RPMI7951 (cell line): Measurements from ENCODE around the gene DENND4C. TPM values are rescaled to one million over a fixed set of nuclear protein-coding genes. Genes with fewer than 3 reads are reported as not detected.
A peak's percentile ranks its signal among the peaks of the same experiment; 100 is the strongest.
"Not testable (repeated sequence)": the region's sequence is repeated elsewhere in the genome, so short reads cannot be mapped to it uniquely, and the experiment has no call there.

Experiments used
- DNase-seq: peaks from one replicate; pipeline ENCODE4 v3.0.0-alpha.2; 2012; ENCODE audit warnings: low read depth
- total RNA-seq: library from RNA; depleted of rRNA; stranded (reverse); fragments of >200 nt; shearing (Covaris generic); gene quantifications from 2 replicates; pipeline ENCODE4 v1.2.3, GENCODE V29; 2014; rRNA removed

The DENND4C gene
- total RNA-seq = 33.5 and 65.4 TPM in 2 replicates

GRCh38 chr9:19230355-19231125 lies at the start of gene DENND4C:
Gene DENND4C, plus strand, starts transcription at chr9:19230693. Its CDS starts 45,482 bp downstream, at chr9:19276175.
- DNase-seq = peak; percentile 80

GRCh38 chr9:19180991-19181390 lies 49.5 kb upstream of the DENND4C start:
- DNase-seq = no peak

- no peak for DNase-seq
Measured at GRCh38 chr9:19181561-19181960, 48.9 kb upstream of the DENND4C start.

- peak; percentile 89 for DNase-seq
Measured at GRCh38 chr9:19184144-19184917, 46.2 kb upstream of the DENND4C start.

GRCh38 chr9:19185191-19185590 lies 45.3 kb upstream of the DENND4C start:
- no peak for DNase-seq

GRCh38 chr9:19186232-19186631 lies 44.3 kb upstream of the DENND4C start:
- no peak for DNase-seq

GRCh38 chr9:19188771-19189170 lies 41.7 kb upstream of the DENND4C start:
- no peak for DNase-seq

- no peak for DNase-seq
Measured at GRCh38 chr9:19192202-19193028, 38.1 kb upstream of the DENND4C start.

- DNase-seq = no peak
Measured at GRCh38 chr9:19193029-19193324, 37.5 kb upstream of the DENND4C start.

GRCh38 chr9:19193358-19193973 lies 37.0 kb upstream of the DENND4C start:
- DNase-seq = not testable (repeated sequence)

GRCh38 chr9:19198406-19198805 lies 32.1 kb upstream of the DENND4C start:
- DNase-seq = no peak

- no peak for DNase-seq
Measured at GRCh38 chr9:19199012-19199411, 31.5 kb upstream of the DENND4C start.

- no peak for DNase-seq
Measured at GRCh38 chr9:19200229-19200628, 30.3 kb upstream of the DENND4C start.

GRCh38 chr9:19201899-19202891 lies 28.3 kb upstream of the DENND4C start:
- no peak for DNase-seq

GRCh38 chr9:19203058-19203457 lies 27.4 kb upstream of the DENND4C start:
- no peak for DNase-seq

- no peak for DNase-seq
Measured at GRCh38 chr9:19208653-19209052, 21.8 kb upstream of the DENND4C start.

- no peak for DNase-seq
Measured at GRCh38 chr9:19209188-19209587, 21.3 kb upstream of the DENND4C start.

GRCh38 chr9:19213823-19214222 lies 16.7 kb upstream of the DENND4C start:
- no peak for DNase-seq

- DNase-seq = no peak
Measured at GRCh38 chr9:19216466-19216865, 14.0 kb upstream of the DENND4C start.

GRCh38 chr9:19221326-19221725 lies 9.2 kb upstream of the DENND4C start:
- DNase-seq = no peak

GRCh38 chr9:19223724-19224123 lies 6.8 kb upstream of the DENND4C start:
- no peak for DNase-seq
